Ishikawa (cell line): ENCODE data around the gene ANKMY2.
A peak's percentile ranks its signal among the peaks of the same experiment; 100 is the strongest.

Source experiments
- CEBPB ChIP-seq: IDR thresholded peaks from 2 replicates; pipeline ENCODE4 v1.6.1; 2012
- CREB1 ChIP-seq: IDR thresholded peaks from 2 replicates; pipeline ENCODE4 v1.6.1; 2012; ENCODE audit warnings: low read depth
- EGR1 ChIP-seq: IDR thresholded peaks from 2 replicates; pipeline ENCODE4 v1.6.1; 2012
- EP300 ChIP-seq: IDR thresholded peaks from 2 replicates; pipeline ENCODE4 v1.6.1; 2012; ENCODE audit warnings: borderline replicate concordance
- FOXM1 ChIP-seq: IDR thresholded peaks from 2 replicates; pipeline ENCODE4 v1.6.1; 2012; ENCODE audit warnings: low read depth, borderline replicate concordance
- MAX ChIP-seq: IDR thresholded peaks from 2 replicates; pipeline ENCODE4 v1.6.1; 2012
- NFIC ChIP-seq: IDR thresholded peaks from 2 replicates; pipeline ENCODE4 v1.6.1; 2012
- RAD21 ChIP-seq: IDR thresholded peaks from 2 replicates; pipeline ENCODE4 v1.6.1; 2012; ENCODE audit warnings: low read depth
- TAF1 ChIP-seq: IDR thresholded peaks from 2 replicates; pipeline ENCODE4 v1.6.1; 2012; ENCODE audit warnings: low read depth, mild to moderate bottlenecking
- TCF12 ChIP-seq: IDR thresholded peaks from 2 replicates; pipeline ENCODE4 v1.6.1; 2012; ENCODE audit warnings: low read depth
- TEAD4 ChIP-seq: IDR thresholded peaks from 2 replicates; pipeline ENCODE4 v1.6.1; 2012
- USF1 ChIP-seq: IDR thresholded peaks from 2 replicates; pipeline ENCODE4 v1.6.1; 2012
- YY1 ChIP-seq: IDR thresholded peaks from 2 replicates; pipeline ENCODE4 v1.6.1; 2012; ENCODE audit warnings: low read depth
- ZBTB7A ChIP-seq: IDR thresholded peaks from 2 replicates; pipeline ENCODE4 v1.6.1; 2012; ENCODE audit warnings: low read depth
- TF ChIP-seq, protein P1 (sequence below): IDR thresholded peaks from 2 replicates; pipeline ENCODE4 v1.6.1; 2012; ENCODE audit warnings: low read depth, mild to moderate bottlenecking

Gene ANKMY2

DNA sequence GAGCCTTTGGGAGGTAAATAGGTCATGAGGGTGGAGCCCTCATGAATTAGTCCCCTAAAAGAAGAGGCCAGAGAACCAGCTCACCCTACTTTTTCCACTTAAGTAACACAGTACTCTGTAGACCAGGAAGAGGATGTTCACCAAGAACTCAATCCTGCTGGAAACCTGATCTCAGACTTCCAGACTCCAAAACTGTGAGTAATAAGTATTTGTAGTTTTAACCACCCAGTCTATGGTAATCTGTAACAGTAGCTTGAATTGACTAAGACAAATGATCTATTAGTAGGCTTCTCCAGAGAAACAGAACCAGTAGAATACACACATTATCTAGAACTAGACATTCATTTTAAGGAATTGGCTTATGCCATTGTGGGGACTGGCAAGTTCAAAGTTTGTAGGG lies 51.5 kb downstream of the ANKMY2 start:
- TF ChIP-seq TCF12, result no peak
- TF ChIP-seq CEBPB, result no peak
- TF ChIP-seq CREB1, result no peak
- TF ChIP-seq TEAD4, result no peak
- no peak for TF ChIP-seq FOXM1
- TF ChIP-seq EGR1, result no peak
- no peak for TF ChIP-seq NFIC
- no peak for TF ChIP-seq YY1
- no peak for TF ChIP-seq EP300
- no peak for TF ChIP-seq TAF1
- TF ChIP-seq USF1, result no peak
- TF ChIP-seq ZBTB7A, result no peak

DNA sequence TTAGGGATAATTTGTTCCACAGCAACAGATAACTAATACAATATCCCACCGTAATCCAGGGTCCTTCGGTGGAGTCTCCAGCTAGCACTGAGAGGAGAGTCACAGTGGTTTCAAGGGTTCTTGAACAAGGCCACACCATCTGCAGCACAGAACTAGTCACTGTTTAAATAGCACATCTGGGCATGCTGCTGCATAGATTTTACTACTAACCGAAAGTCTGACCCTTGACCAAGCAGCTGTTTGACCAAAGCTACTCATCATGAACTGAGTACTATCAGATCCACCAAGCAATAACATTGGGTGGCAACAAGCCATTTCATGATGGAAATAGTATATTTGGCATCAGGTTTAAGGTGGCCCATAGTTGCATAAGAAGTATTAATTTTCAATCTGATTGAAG lies 53.2 kb downstream of the ANKMY2 start:
- no peak for TF ChIP-seq CREB1
- TF ChIP-seq, protein P1, sequence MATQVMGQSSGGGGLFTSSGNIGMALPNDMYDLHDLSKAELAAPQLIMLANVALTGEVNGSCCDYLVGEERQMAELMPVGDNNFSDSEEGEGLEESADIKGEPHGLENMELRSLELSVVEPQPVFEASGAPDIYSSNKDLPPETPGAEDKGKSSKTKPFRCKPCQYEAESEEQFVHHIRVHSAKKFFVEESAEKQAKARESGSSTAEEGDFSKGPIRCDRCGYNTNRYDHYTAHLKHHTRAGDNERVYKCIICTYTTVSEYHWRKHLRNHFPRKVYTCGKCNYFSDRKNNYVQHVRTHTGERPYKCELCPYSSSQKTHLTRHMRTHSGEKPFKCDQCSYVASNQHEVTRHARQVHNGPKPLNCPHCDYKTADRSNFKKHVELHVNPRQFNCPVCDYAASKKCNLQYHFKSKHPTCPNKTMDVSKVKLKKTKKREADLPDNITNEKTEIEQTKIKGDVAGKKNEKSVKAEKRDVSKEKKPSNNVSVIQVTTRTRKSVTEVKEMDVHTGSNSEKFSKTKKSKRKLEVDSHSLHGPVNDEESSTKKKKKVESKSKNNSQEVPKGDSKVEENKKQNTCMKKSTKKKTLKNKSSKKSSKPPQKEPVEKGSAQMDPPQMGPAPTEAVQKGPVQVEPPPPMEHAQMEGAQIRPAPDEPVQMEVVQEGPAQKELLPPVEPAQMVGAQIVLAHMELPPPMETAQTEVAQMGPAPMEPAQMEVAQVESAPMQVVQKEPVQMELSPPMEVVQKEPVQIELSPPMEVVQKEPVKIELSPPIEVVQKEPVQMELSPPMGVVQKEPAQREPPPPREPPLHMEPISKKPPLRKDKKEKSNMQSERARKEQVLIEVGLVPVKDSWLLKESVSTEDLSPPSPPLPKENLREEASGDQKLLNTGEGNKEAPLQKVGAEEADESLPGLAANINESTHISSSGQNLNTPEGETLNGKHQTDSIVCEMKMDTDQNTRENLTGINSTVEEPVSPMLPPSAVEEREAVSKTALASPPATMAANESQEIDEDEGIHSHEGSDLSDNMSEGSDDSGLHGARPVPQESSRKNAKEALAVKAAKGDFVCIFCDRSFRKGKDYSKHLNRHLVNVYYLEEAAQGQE, result no peak
- TF ChIP-seq TAF1, result no peak
- TF ChIP-seq CEBPB, result no peak
- TF ChIP-seq EGR1, result no peak
- TF ChIP-seq EP300, result no peak
- no peak for TF ChIP-seq MAX
- TF ChIP-seq FOXM1, result no peak
- TF ChIP-seq USF1, result no peak
- no peak for TF ChIP-seq NFIC
- no peak for TF ChIP-seq RAD21
- TF ChIP-seq TCF12, result no peak
- no peak for TF ChIP-seq YY1
- no peak for TF ChIP-seq ZBTB7A
- TF ChIP-seq TEAD4, result no peak

DNA sequence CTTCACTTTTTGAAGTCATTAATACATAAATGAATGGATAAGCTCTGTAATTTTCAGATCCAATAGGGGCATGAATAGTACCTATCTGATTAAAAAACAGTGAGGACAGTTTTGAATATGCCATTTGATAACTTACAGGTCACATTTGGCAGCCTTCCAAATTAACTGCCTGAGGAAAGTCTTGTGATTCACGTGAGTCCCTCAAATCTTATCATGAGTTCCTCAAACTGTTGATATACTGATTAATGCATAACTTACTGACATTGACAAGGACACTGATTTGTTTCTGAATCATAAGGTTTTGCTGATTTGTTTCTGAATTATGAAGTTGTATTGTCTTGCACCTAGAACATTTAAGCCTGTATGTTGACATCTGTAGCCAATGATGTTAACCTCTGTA lies 55.1 kb downstream of the ANKMY2 start:
- TF ChIP-seq NFIC (peak; percentile 48), TCF12 (no peak), MAX (no peak), USF1 (no peak), YY1 (no peak)

DNA sequence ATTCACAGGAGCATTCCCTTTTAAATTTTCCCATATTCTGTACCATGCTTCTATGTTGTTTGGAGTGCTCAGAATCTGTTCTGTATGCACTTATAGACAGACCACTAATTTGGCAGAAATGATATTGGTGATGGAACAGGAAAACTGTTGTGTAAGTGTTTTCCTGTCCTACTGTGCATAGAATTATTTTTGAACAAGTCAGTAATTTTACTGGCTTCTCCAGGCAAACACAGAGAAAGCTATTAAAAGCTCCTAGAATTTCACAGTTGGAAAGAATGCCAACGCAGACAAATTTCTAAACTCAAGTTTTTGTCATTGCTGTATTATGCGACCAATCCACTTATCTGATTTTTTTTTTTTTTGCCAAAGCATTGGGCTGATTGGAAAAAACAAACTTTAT lies 55.7 kb downstream of the ANKMY2 start:
- TF ChIP-seq EGR1, result no peak
- TF ChIP-seq CEBPB, result no peak
- TF ChIP-seq, protein P1, result no peak
- no peak for TF ChIP-seq TCF12
- no peak for TF ChIP-seq USF1
- TF ChIP-seq CREB1, result no peak
- TF ChIP-seq RAD21, result no peak
- no peak for TF ChIP-seq YY1
- TF ChIP-seq FOXM1, result no peak
- no peak for TF ChIP-seq TAF1
- TF ChIP-seq MAX, result no peak
- TF ChIP-seq ZBTB7A, result no peak
- no peak for TF ChIP-seq TEAD4
- TF ChIP-seq NFIC, result no peak
- no peak for TF ChIP-seq EP300

DNA sequence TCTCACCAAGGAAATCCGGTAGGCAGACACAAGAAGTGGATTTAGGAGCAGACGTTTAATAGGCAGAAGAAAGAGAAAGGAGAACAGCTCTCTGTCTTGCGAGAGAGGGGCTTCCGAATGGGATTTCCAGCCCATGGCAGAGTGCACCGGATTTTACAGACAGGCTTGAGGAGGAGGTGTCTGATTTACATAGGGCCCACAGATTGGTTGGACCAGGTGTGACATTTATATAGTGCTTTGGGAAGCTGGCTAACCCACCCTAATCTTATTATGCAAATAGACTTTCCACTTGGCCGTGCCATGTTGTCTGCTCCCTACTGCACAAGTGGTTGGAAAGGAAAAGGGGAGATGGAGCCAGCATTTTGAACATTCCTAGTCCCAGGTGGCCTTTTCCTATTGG lies 57.8 kb downstream of the ANKMY2 start:
- TF ChIP-seq RAD21 (no peak), FOXM1 (no peak), EP300 (no peak), CREB1 (no peak)
